ENCODE measurements around the gene KLF13.

- TF ChIP-seq CTCF (IDR thresholded peaks at IDR 0.05; ENCODE audit: low read depth, low read length) (no peak), POLR2A (IDR thresholded peaks at IDR 0.05; ENCODE audit: extremely low read depth, insufficient read length) (no peak), MAX (IDR thresholded peaks at IDR 0.05; ENCODE audit: low read depth, low read length) (no peak)
These were observed 14.7 kb upstream of the KLF13 start for GRCh38 chr15:31311735-31312619.
